GM12864 (cell line): ENCODE data around the gene TMEM131L.
"Not testable (repeated sequence)": the region's sequence is repeated elsewhere in the genome, so short reads cannot be mapped to it uniquely, and the experiment has no call there.

Source experiments
- DNase-seq: peaks from one replicate; pipeline ENCODE4 v3.0.0-alpha.2; 2011; ENCODE audit warnings: low read depth
- H3K4me3 ChIP-seq: 2 replicates; pipeline ENCODE4 v1.5.1; 2011; ENCODE audit warnings: mild to moderate bottlenecking, low read depth, low read length, control low read depth
- TF ChIP-seq, protein P1 (sequence below): IDR thresholded peaks from 2 replicates; pipeline ENCODE4 v1.5.1; 2011; ENCODE audit warnings: low read depth, mild to moderate bottlenecking, moderate library complexity, low read length, control low read depth, inconsistent platforms; ENCODE audit errors: missing control alignments

TMEM131L gene

DNA sequence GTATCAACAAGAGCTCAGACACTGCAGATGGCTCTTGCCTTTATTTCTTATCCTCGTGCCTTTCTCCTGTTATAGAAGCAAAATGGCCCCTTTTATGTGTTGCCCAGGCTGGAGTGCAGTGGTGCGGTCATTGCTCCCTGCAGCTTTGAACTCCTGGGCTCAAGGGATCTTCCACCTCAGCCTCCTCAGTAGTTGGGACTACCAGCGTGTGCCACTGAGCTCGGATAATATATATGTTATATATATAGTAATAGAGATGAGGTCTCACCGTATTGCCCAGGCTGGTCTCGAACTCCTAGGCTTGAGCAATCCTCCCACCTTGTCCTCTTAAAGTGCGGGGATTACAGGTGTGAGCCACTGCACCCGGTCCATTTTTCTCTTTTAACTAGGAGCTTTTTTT is 79.7 kb downstream of the TMEM131L start:
- TF ChIP-seq, protein P1, sequence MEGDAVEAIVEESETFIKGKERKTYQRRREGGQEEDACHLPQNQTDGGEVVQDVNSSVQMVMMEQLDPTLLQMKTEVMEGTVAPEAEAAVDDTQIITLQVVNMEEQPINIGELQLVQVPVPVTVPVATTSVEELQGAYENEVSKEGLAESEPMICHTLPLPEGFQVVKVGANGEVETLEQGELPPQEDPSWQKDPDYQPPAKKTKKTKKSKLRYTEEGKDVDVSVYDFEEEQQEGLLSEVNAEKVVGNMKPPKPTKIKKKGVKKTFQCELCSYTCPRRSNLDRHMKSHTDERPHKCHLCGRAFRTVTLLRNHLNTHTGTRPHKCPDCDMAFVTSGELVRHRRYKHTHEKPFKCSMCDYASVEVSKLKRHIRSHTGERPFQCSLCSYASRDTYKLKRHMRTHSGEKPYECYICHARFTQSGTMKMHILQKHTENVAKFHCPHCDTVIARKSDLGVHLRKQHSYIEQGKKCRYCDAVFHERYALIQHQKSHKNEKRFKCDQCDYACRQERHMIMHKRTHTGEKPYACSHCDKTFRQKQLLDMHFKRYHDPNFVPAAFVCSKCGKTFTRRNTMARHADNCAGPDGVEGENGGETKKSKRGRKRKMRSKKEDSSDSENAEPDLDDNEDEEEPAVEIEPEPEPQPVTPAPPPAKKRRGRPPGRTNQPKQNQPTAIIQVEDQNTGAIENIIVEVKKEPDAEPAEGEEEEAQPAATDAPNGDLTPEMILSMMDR = no peak
- DNase-seq = no peak

DNA sequence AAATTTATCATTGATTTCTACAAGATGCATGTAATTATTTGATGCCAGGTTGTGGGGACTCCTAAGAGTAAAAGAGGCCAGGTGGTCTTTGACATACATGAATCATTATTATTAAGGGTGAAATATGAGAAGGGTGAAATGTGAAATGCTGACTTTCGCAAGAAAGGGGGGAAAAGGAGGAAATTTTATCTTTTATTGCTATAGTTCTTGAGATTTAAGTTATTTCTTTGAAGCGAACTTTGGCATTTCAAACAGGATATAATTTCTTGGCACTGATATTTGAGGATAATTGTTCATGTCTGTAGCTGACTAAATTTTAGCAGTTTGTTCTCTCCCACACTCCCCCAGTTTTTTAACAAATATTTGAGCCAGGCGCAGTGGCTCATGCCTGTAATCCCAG is 80.1 kb downstream of the TMEM131L start:
- DNase-seq = no peak
- TF ChIP-seq, protein P1 = no peak
- no peak overlapping the region for H3K4me3 ChIP-seq

More for the DNA sequence above, 79.7 kb downstream of the TMEM131L start:
- H3K4me3 ChIP-seq = no peak overlapping the region

DNA sequence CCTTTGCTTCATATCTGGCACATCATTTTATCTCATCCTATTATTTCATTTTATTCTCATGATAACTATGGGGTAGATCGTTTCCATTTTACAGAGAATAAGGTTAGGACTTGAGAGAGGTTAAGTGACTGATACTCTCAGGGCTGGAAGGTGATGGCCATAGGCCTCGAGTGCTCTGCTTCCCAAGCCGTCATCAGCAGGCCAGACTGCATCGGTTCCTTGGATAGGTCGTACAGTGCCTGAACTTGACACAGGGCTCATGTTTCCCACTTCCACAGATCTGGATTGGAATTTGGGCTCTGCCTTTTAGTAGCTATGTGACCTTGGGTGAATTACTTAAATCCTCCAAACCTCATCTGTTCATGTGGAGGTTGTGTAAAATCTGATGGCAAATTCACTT is 81.4 kb downstream of the TMEM131L start:
- no peak for DNase-seq
- H3K4me3 ChIP-seq = no peak overlapping the region
- TF ChIP-seq, protein P1 = no peak

DNA sequence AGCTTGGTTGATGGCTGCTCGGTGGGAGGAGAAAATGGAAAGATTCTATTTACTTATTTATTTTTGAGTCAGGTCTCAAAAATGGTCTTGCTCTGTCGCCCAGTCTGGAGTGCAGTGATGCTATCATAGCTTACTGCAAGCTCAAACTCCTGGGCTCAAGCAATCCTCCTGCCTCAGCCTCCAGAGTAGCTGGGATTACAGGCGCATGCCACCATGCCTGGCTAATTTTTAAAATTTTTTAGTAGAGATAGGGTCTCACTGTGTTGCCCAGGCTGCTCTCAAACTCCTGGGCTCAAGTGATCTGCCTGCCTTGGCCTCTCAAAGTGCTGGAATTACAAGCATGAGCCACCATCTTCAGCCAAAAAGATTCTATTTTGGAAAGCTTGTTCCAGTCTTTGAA is 82.7 kb downstream of the TMEM131L start:
- not testable (repeated sequence) for DNase-seq

DNA sequence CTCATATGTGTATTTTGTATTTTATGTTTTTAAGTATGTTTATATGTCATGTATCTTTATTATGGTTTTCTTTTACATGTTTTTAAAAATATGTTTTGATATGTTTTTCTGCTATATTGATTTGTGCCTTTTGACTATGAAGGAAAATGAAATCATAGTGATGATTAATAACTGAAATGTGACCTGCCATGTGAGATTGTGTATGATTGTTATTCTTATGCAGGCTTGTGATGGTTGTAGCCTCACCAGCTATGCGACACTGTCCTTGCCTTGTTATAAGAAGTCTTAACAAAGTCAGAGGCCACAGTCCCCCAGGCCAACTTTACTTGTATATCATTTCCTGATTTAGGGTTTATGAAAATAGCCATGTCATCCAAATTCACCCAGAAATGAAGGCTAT is 83.2 kb downstream of the TMEM131L start:
- TF ChIP-seq, protein P1 = no peak
- DNase-seq = no peak
- H3K4me3 ChIP-seq = no peak overlapping the region

More for the DNA sequence above, 82.7 kb downstream of the TMEM131L start:
- not testable (repeated sequence) for H3K4me3 ChIP-seq

DNA sequence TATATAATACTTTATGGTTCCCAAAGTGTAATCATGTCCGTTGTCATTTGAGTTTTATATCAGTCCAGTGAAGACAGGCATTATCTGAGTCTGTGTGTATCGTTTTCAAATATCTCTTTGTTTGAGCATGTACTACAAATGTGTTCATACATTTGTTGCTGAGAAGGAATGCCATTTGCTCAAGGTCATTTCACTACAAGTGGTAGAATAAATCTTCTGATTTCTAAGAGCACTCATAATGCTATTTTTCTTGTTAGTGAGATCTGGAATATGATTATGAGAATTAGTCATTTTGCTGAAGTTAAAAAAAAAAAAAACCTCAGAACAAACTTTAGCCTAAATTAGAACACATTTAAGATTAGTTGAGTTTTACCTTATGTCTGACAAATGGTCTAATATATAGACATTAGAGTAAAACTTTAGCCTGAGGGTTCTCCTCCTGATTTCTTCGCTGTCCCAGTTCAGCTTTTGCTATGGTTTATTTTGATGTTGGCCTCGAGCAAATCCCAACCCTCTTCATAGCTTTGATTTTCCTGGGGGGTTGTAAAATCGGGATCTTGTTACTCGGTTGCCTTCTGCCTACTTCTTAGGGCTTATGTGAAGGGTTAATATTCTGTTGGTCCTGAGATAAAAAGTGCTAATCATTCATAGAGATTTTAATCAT is 87.1 kb downstream of the TMEM131L start:
- DNase-seq = no peak
- TF ChIP-seq, protein P1 = no peak
- no peak overlapping the region for H3K4me3 ChIP-seq

DNA sequence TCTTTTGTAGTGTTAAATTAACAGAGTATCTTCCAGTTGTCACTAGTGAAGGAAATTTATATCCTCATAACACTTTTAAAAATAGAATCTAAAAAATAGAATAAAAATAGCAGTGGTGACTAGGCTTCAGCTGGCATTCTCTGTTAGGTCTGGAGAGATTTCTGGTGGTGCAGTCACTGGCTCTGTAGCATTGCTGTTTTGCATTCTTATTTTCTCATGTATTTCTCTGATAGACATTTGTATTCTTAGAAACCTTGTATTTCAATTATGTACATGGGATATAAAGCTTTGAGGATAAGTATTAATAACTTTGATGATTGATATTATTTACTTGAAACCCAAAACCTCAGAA is 87.6 kb downstream of the TMEM131L start:
- no peak overlapping the region for H3K4me3 ChIP-seq
- TF ChIP-seq, protein P1 = no peak
- no peak for DNase-seq
